Sciatic nerve (tissue), 2 donors: ENCODE measurements around the gene BMPR1B. TPM values are rescaled to one million over a fixed set of nuclear protein-coding genes. Genes with fewer than 3 reads are reported as not detected.
"Not testable (repeated sequence)": the region's sequence is repeated elsewhere in the genome, so short reads cannot be mapped to it uniquely, and the experiment has no call there.

Experiments used
- ATAC-seq: fragments of 200-7000 bp; cut with Tn5 transposase; one replicate; pipeline ENCODE4 v1.9.1; 2020; ENCODE audit warnings: mild to moderate bottlenecking, moderate library complexity
- DNase-seq: peaks from one replicate; pipeline ENCODE4 v3.0.0-alpha.2; 2020; ENCODE audit warnings: low spot score
- intact Hi-C: fragments of 100-400 bp; cut with DNase I; formaldehyde crosslinking; loops from one replicate; pipeline ENCODE4 v1.14.2; 2022
- total RNA-seq: library from RNA; stranded (reverse); fragmentation: NEBNext Ultra II Directional; extraction: Animal tissue kit (Norgen Biotek cat#: 25700); gene quantifications from one replicate; pipeline ENCODE4 v1.2.1, GENCODE V29; 2021
- donor health status: DM: no; HTN: no; CAD: no.
- donor health status: DM: no; HTN: no; CAD: no.

Gene BMPR1B
- total RNA-seq, 1 donor from 2014 or later = 39.9 TPM

DNA sequence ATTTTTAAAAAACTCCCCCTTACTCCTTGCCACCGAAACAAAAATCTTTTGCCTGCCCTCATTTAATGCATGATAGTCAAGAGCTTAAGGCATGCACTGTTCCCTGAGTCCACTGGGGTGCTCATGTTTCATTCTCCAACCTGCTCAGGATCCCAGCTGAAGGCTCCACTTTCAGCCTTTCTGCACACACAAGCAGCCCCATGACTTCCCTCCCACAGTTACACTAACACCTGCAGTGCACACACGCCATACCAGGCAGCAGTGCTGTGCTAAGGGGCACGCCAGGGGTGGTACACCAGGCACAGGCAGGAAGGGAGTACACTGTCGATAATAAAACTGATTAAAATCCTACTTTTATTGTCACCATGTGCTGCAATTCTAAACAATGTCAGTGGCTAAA is 385.2 kb downstream of the BMPR1B start:
- intact Hi-C loops = no loop called here
- no peak for DNase-seq
- no peak for ATAC-seq

- DNase-seq (no peak), ATAC-seq (no peak)
- intact Hi-C loops = no loop called here
Observed at GRCh38 chr4:95151255-95151654, 393.5 kb downstream of the BMPR1B start.

DNA sequence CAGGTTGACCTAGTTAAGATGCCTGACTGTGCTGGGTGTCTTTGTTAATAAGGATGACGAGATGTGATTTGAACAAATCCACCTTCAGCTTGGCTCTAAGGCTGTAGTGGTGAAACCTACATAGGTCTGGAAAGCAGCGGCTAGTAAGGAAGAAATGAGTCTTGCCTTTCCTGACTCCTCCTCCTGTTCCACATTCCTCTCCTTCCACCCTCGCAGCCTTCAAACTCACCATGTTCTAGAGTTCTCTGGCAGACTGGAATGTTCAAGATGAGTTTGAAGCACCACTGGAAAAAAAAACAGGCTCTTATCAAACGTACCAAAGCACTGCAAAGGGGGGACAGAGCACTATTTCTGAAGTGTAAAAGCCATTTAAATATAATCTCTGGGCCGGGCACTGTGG is 395.4 kb downstream of the BMPR1B start:
- intact Hi-C loops = no loop called here
- no peak for DNase-seq
- ATAC-seq = no peak

GRCh38 chr4:95155759-95156451 is 398.1 kb downstream of the BMPR1B start:
- ATAC-seq (peak; percentile 43), DNase-seq (no peak)
- intact Hi-C loops = no loop called here

DNA sequence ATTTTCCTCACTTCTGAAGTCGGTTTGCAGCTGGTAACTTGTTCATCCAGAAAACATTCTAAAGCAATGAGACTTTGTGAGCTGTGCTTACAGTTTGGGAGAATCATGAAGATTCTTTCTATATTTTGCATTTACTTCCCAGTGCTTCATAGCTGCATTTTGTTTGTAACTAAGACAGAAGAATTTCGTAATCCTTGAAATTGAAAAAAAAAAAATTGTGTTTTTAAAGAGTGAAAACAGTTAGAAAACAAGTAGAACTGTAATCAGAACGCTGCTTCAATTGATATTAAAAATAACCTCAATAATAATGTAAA is 398.7 kb downstream of the BMPR1B start:
- intact Hi-C loops = no loop called here
- no peak for ATAC-seq
- no peak for DNase-seq

- ATAC-seq = no peak
- DNase-seq = no peak
- intact Hi-C loops = no loop called here
Observed at GRCh38 chr4:95157596-95157995, 399.8 kb downstream of the BMPR1B start.

GRCh38 chr4:95158045-95158444 is 400.3 kb downstream of the BMPR1B start:
- ATAC-seq = no peak
- intact Hi-C loops = no loop called here
- DNase-seq = no peak

- ATAC-seq (no peak), DNase-seq (no peak)
- intact Hi-C loops = no loop called here
Observed at GRCh38 chr4:95158626-95159025, 400.9 kb downstream of the BMPR1B start.

- ATAC-seq = no peak
- DNase-seq = no peak
- intact Hi-C loops = no loop called here
Observed at GRCh38 chr4:95159384-95159783, 401.6 kb downstream of the BMPR1B start.

GRCh38 chr4:95161781-95162469 is 404.2 kb downstream of the BMPR1B start:
- intact Hi-C loops = no loop called here
- no peak for ATAC-seq

DNA sequence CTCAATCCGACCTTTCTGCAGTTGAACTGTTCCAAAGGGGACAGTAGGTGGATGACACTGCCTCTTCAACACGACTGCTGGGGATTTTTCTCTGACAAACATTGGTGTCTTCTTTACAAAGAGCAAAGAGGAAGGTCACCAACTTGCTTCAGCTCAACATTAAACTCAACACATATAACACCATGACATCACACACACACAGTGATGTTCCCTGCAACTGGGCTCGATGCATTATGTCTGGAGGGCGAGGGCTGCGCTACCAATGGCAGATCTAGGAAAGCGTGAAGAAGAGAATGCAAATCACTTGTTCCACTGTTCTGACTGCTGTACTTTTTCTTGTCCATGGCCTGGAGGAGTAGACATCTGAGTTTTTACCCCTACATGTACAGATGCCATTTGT is 405.1 kb downstream of the BMPR1B start:
- intact Hi-C loops = no loop called here
- ATAC-seq (no peak), DNase-seq (no peak)

More at GRCh38 chr4:95161781-95162469, 404.2 kb downstream of the BMPR1B start:
- DNase-seq = no peak

- DNase-seq (no peak), ATAC-seq (peak; percentile 75)
- intact Hi-C loops = no loop called here
Observed at GRCh38 chr4:95165926-95166524, 408.3 kb downstream of the BMPR1B start.

GRCh38 chr4:95167805-95168204 is 410.1 kb downstream of the BMPR1B start:
- ATAC-seq (no peak), DNase-seq (no peak)
- intact Hi-C loops = no loop called here

DNA sequence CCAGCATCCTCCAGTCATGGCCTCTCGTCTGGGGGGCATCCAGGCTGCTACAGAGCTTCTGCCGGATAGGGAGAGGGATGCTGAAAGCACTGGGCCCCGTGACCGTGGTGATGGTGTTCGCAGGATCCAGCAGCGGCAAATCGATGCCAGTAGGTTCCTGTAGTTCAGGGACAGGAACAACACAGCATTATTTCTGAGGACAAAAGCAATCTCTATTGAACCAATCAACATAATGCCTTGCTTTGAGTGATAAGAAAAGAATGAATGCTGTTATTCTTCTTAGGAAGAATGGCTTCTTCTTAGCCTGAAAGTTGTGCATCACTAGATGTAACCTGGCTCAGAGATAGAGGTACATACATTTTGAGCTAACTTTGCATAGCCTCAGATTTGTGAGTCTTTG is 412.4 kb downstream of the BMPR1B start:
- DNase-seq (no peak), ATAC-seq (no peak)
- intact Hi-C loops = no loop called here

- ATAC-seq, DNase-seq, intact Hi-C loops: not testable (repeated sequence)
Observed at GRCh38 chr4:95171377-95171776, 413.6 kb downstream of the BMPR1B start.

DNA sequence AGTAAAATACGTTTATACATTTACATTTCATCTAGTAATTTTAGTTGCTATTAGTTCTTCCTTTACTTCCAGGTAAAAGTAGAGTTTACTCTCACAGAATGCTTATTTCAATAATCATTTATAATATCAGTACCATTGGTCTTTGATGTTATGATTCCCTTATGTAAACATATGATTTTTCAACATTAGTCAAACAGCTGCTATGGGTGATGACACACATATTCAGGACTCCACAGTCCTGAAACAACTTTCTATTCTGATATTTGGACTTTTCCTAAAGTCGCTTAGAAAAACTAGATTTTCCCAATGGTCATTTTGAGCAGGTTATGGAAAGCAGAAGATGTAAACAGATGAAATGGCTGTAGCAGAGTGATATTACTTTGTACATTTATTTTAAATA is 421.2 kb downstream of the BMPR1B start:
- DNase-seq (no peak), ATAC-seq (no peak)
- intact Hi-C loops = no loop called here

GRCh38 chr4:95180531-95181242 is 422.9 kb downstream of the BMPR1B start:
- DNase-seq = no peak
- ATAC-seq = no peak
- intact Hi-C loops = no loop called here

DNA sequence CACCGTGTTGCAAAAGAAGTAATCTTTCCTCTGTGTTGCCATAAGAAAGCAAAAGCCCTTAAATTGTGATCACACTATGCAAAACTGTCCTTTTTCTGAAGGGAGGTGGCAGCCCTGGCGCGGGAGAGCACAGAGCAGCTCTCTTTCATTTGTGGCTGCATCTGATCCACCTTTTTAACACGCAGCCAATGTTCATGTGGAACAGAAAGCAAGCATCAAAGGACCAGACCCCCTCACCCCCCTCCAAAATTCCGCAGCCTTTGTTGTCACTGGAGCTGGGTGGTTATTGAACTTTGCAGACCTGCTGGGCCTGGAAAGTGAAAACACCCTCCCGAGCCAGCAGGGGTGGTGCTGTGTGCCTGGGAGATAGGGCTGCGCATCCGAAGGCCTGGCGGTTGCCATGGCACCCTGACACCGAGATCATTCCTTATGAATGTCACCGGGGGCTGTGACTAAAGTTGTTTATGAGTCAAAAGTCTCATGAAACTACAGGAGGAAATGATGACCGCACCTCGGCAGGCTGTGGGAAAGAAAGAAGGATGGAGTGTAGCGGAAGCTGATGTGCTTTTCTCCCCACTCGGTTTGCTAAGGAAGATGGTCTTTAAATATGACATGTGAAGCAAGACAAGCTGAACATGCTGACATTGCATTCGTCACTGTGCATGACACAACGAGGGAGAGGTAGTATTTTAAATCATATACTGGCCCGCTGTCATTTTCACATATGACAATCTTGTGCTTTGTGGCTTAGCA is 423.7 kb downstream of the BMPR1B start:
- intact Hi-C loops = no loop called here
- no peak for ATAC-seq
- DNase-seq = no peak

DNA sequence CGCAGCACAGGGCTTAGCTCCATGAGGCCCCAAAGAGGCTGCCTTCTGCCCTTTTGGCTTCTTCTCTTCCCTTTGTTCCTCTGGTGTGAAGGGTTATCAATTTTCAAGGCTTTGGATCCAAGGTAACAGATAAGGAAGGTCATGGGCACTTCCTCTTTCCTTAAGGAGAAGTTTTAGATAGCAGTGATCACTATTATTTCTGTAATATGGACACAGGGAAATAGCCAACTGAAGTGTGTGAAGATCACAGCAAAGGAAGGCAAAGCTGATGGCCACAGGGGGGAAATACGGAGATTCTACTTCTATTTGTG is 424.2 kb downstream of the BMPR1B start:
- intact Hi-C loops = no loop called here
- DNase-seq = no peak
- no peak for ATAC-seq
